Spleen (tissue), 11 donors: Measurements from ENCODE around the gene ADORA2A. TPM values are rescaled to one million over a fixed set of nuclear protein-coding genes. Genes with fewer than 3 reads are reported as not detected.

Experiments
- DNase-seq: peaks from one replicate; pipeline ENCODE4 v3.0.0-alpha.2; 2020
- H3K27ac ChIP-seq, 8 donors: fragments of 200-600 bp; sonication (generic) in 7 of 8; 1 replicate in 4 of 8; 2 replicates in 4 of 8; pipeline versions ENCODE4 v1.5.0 to v1.8.0; 2016 to 2021; ENCODE audit warnings: inconsistent platforms in 4 of 8, mild to moderate bottlenecking in 4 of 8, moderate library complexity in 1 of 8
- H3K27me3 ChIP-seq, 7 donors: fragments of 200-600 bp; sonication (generic) in 6 of 7; replicated peaks in 1 of 7; 1 replicate in 4 of 7; 2 replicates in 3 of 7; pipeline versions ENCODE4 v1.5.0 to v1.8.0; 2016 to 2021; ENCODE audit warnings: inconsistent platforms in 3 of 7, mild to moderate bottlenecking in 1 of 7
- H3K36me3 ChIP-seq, 6 donors: fragments of 200-600 bp; sonication (generic) in 5 of 6; 1 replicate in 4 of 6; 2 replicates in 2 of 6; pipeline versions ENCODE4 v1.5.0 to v1.8.0; 2016 to 2021; ENCODE audit warnings: inconsistent platforms in 2 of 6
- H3K4me1 ChIP-seq, 6 donors: fragments of 200-600 bp; sonication (generic) in 5 of 6; 1 replicate in 3 of 6; 2 replicates in 3 of 6; pipeline versions ENCODE4 v1.5.0 to v1.8.0; 2016 to 2021; ENCODE audit warnings: inconsistent platforms in 3 of 6
- H3K4me3 ChIP-seq, 8 donors: fragments of 200-600 bp; sonication (generic) in 7 of 8; 1 replicate in 4 of 8; 2 replicates in 4 of 8; pipeline versions ENCODE4 v1.5.0 to v1.8.0; 2016 to 2021; ENCODE audit warnings: inconsistent platforms in 4 of 8, mild to moderate bottlenecking in 4 of 8, moderate library complexity in 2 of 8
- H3K9me3 ChIP-seq, 8 donors: fragments of 200-600 bp; sonication (generic) in 7 of 8; 1 replicate in 4 of 8; 2 replicates in 4 of 8; pipeline versions ENCODE4 v1.5.0 to v1.8.0; 2016 to 2021; ENCODE audit warnings: inconsistent platforms in 4 of 8
- POLR2A ChIP-seq, 3 donors: fragments of 450-650 bp; IDR thresholded peaks; one replicate each; pipeline ENCODE4 v1.5.1; 2017; ENCODE audit warnings: antibody characterized with exemption in 3 of 3, mild to moderate bottlenecking in 1 of 3
- POLR2AphosphoS5 ChIP-seq, 3 donors: sonication (generic); formaldehyde crosslinking; IDR thresholded peaks; one replicate each; pipeline ENCODE4 v1.5.1; 2017; ENCODE audit warnings: antibody characterized with exemption in 3 of 3
- WGBS, 5 donors: extraction: QIAGEN DNeasy Blood & Tissue Kit in 3 of 5; methylation state at CpG; one replicate each; pipeline versions ENCODE4 v1.1.5 to v1.1.7; 2013 to 2018; 5-methylcytosine and 5-hydroxymethylcytosine counted together
- intact Hi-C: fragments of 100-400 bp; cut with DNase I; formaldehyde crosslinking; loops from one replicate; pipeline ENCODE4 v1.15.0; 2023; ENCODE audit warnings: low total_unique reads
- polyA plus RNA-seq, 3 donors: library from polyadenylated mRNA; stranded (reverse); fragments of 200-250 nt; gene quantifications; one replicate each; pipeline ENCODE4 v1.2.1, GENCODE V29; 2013
- total RNA-seq, 7 donors: library from RNA; depleted of rRNA in 3 of 7; stranded (reverse); fragments of >200 nt in 3 of 7; fragmentation: NEBNext Ultra II Directional in 4 of 7; extraction: Animal tissue kit (Norgen Biotek cat#: 25700) in 4 of 7; gene quantifications; one replicate each; pipeline versions ENCODE4 v1.1.0 to v1.2.1, GENCODE V29; 2016 to 2021
- TF ChIP-seq, protein P1 (sequence below), 11 experiments: fragments of 200-600 bp in 7 of 11; fragments of 450-650 bp in 4 of 11; sonication (generic) in 4 of 11; IDR thresholded peaks in 8 of 11; conservative IDR thresholded peaks in 3 of 11; 1 replicate in 7 of 11; 2 replicates in 4 of 11; pipeline versions ENCODE4 v1.4.0 to v1.8.0; 2016 to 2021; ENCODE audit warnings: antibody characterized with exemption in 11 of 11, inconsistent platforms in 4 of 11, mild to moderate bottlenecking in 1 of 11
- donor health status: healthy with polysubstance abuse.
- donor health status: DM: no; HTN: no; CAD: no; lungs with moderate emphysema.
- donor health status: DM: no; HTN: no; CAD: no.
- donor health status: Bipolar disorder and iron deficiency.
- donor health status: healthy.
- donor health status: DM: no; HTN: no; CAD: no.
- donor health status: DM: yes; HTN: yes; CAD: no.

Gene ADORA2A
- total and polyA plus RNA-seq, 10 donors: 8.3 to 31.1 (median 20.2) TPM

GRCh38 chr22:24412274-24412673 is 15.1 kb upstream of the ADORA2A start:
- TF ChIP-seq POLR2AphosphoS5 (IDR thresholded peaks at IDR 0.05) (no peak), POLR2A (IDR thresholded peaks at IDR 0.05) (no peak)
- TF ChIP-seq, protein P1, sequence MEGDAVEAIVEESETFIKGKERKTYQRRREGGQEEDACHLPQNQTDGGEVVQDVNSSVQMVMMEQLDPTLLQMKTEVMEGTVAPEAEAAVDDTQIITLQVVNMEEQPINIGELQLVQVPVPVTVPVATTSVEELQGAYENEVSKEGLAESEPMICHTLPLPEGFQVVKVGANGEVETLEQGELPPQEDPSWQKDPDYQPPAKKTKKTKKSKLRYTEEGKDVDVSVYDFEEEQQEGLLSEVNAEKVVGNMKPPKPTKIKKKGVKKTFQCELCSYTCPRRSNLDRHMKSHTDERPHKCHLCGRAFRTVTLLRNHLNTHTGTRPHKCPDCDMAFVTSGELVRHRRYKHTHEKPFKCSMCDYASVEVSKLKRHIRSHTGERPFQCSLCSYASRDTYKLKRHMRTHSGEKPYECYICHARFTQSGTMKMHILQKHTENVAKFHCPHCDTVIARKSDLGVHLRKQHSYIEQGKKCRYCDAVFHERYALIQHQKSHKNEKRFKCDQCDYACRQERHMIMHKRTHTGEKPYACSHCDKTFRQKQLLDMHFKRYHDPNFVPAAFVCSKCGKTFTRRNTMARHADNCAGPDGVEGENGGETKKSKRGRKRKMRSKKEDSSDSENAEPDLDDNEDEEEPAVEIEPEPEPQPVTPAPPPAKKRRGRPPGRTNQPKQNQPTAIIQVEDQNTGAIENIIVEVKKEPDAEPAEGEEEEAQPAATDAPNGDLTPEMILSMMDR (IDR thresholded peaks at IDR 0.05 in 8 of 11, conservative IDR thresholded peaks at IDR 0.05 in 3 of 11): no peak
- no peak overlapping the region for H3K27ac ChIP-seq
- no peaks in the 10 kb centered on the region for H3K27me3 ChIP-seq
- WGBS, 5 donors: 73 to 97% (median 92%) methylated on average over 6 to 7 of the region's 7 CpGs
- H3K4me3 ChIP-seq: no peak overlapping the region
- no peaks in the 10 kb centered on the region for H3K9me3 ChIP-seq
- intact Hi-C loops: no loop called here
- H3K36me3 ChIP-seq: peaks cover 0 to 99% (median 37%) of the 10 kb centered on the region in 6 donors
- no peak for DNase-seq
- H3K4me1 ChIP-seq: peaks cover 0 to 34% (median 12%) of the 10 kb centered on the region in 6 donors

DNA sequence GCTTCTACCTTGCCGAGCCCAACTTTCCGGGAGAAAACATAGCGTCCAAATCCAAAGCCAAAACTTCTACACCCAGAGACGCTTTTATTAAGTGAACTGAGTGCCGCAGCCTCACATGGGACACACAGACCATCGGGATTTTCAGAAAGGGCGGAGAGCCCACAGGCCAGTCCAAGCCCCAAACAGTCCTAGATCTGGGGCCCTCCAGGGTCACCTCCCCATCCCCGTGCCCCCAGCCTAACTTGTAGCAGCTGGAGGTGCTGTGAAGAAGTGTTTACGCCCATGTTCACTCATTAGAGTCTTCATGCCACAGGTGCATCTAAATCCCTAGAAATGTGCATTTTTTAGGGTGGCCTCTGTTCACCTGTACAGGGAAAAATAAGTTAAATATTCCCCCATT is 14.1 kb upstream of the ADORA2A start:
- H3K4me3 ChIP-seq: no peak overlapping the region
- intact Hi-C loops: no loop called here
- H3K27me3 ChIP-seq: no peaks in the 10 kb centered on the region
- no peaks in the 10 kb centered on the region for H3K9me3 ChIP-seq
- peaks cover 0 to 24% (median 5%) of the 10 kb centered on the region in 6 donors for H3K4me1 ChIP-seq
- peaks cover 0 to 99% (median 37%) of the 10 kb centered on the region in 6 donors for H3K36me3 ChIP-seq
- 96 to 97% (median 96%) methylated on average over 9 of the region's 9 CpGs for WGBS, 5 donors
- H3K27ac ChIP-seq: no peak overlapping the region
- TF ChIP-seq POLR2AphosphoS5 (IDR thresholded peaks at IDR 0.05) (no peak), POLR2A (IDR thresholded peaks at IDR 0.05) (no peak)
- TF ChIP-seq, protein P1 (IDR thresholded peaks at IDR 0.05 in 8 of 11, conservative IDR thresholded peaks at IDR 0.05 in 3 of 11): no peak
- no peak for DNase-seq

DNA sequence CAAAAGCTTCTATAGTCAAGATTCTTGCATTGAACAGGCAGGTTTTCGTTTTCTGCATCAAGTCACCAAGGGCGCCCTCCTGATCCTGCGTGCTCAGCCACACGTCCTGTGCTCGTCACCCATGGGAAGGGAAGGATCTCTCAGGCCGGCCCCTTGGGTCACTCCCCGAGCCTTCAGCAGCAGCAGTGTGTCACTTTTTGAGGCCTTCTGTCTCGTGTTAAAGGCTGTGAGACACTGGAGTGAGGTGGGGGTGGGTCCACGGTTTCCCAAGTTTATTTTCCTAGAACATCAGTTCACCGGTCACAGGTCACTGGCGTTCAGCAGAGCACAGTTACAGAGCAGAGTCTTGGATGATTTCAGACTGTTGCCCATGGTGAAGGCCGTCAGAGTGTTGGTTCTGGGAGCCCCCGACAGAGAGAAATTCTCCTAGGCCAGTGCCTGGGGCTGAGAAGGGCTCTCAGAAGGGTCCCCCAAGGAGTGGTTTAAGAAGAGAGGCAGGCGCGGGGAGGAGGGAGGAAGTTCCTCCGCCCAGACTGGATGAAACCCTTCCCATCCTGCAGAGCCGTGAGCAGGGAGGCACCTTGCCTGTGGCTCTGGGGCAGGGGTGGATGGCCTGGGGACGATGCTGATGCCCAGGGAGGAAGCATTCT is 13.5 kb upstream of the ADORA2A start:
- intact Hi-C loops: no loop called here
- no peak for DNase-seq
- TF ChIP-seq, protein P1 (IDR thresholded peaks at IDR 0.05 in 8 of 11, conservative IDR thresholded peaks at IDR 0.05 in 3 of 11): no peak
- no peak for TF ChIP-seq POLR2A (IDR thresholded peaks at IDR 0.05)
- TF ChIP-seq POLR2AphosphoS5 (IDR thresholded peaks at IDR 0.05): no peak
- WGBS, 5 donors: 86 to 94% (median 90%) methylated on average over 18 of the region's 18 CpGs
- H3K9me3 ChIP-seq: no peaks in the 10 kb centered on the region
- H3K4me1 ChIP-seq: peaks cover 0 to 18% (median 2%) of the 10 kb centered on the region in 6 donors
- no peak overlapping the region for H3K27ac ChIP-seq
- H3K36me3 ChIP-seq: peaks cover 0 to 97% (median 37%) of the 10 kb centered on the region in 6 donors
- H3K4me3 ChIP-seq: no peak overlapping the region
- no peaks in the 10 kb centered on the region for H3K27me3 ChIP-seq

DNA sequence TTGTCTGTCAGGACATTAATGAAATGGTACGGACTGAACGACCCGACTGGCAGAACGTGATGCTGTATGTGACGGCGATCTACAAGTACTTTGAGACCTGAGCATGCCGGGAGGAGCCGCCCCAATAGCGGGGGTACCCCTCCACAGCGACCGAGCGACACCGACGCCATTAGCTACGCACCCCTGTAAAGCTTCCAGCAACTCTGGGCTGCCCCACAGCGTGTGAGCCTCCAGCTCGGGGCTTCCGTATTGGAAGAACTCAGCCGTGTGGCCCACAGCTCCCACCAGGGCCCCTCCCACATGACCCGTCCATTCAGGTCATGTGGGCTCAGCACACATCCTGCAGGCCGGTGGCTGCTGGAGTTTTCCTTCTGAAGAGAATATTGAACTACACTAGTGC is 12.9 kb upstream of the ADORA2A start:
- Histone ChIP-seq H3K36me3 (peaks cover 0 to 90% (median 37%) of the 10 kb centered on the region in 6 donors), H3K27me3 (no peaks in the 10 kb centered on the region), H3K9me3 (no peaks in the 10 kb centered on the region), H3K4me3 (no peak overlapping the region), H3K27ac (no peak overlapping the region), H3K4me1 (peaks cover 0 to 14% (median 3%) of the 10 kb centered on the region in 6 donors)
- intact Hi-C loops: no loop called here
- 90 to 94% (median 91%) methylated on average over 16 to 21 of the region's 21 CpGs for WGBS, 5 donors
- DNase-seq: peak; percentile 64
- TF ChIP-seq POLR2A (IDR thresholded peaks at IDR 0.05) (no peak), POLR2AphosphoS5 (IDR thresholded peaks at IDR 0.05) (no peak)
- TF ChIP-seq, protein P1 (IDR thresholded peaks at IDR 0.05 in 8 of 11, conservative IDR thresholded peaks at IDR 0.05 in 3 of 11): no peak
